Kidney tubule cell (primary cell): Measurements from ENCODE around the gene ATP1B4.

Source experiments
- DNase-seq: peaks from one replicate; pipeline ENCODE4 v3.0.0-alpha.2; 2018; ENCODE audit warnings: low spot score

The ATP1B4 gene

GRCh38 chrX:120377179-120377578 is 15.3 kb downstream of the ATP1B4 start:
- DNase-seq: no peak

- DNase-seq: no peak
These were observed 15.8 kb downstream of the ATP1B4 start for GRCh38 chrX:120377715-120378114.

- DNase-seq: no peak
These were observed 16.7 kb downstream of the ATP1B4 start for GRCh38 chrX:120378570-120378969.

GRCh38 chrX:120379937-120380681 is 18.2 kb downstream of the ATP1B4 start:
- DNase-seq: no peak

- peak; percentile 34 for DNase-seq
These were observed 18.8 kb downstream of the ATP1B4 start for GRCh38 chrX:120380699-120381098.

- DNase-seq: no peak
These were observed 39.4 kb downstream of the ATP1B4 start for GRCh38 chrX:120401301-120401700.

- no peak for DNase-seq
These were observed 40.5 kb downstream of the ATP1B4 start for GRCh38 chrX:120402369-120402768.

GRCh38 chrX:120406638-120407037 is 44.7 kb downstream of the ATP1B4 start:
- no peak for DNase-seq

GRCh38 chrX:120408168-120408567 is 46.3 kb downstream of the ATP1B4 start:
- no peak for DNase-seq

GRCh38 chrX:120419463-120419862 is 57.6 kb downstream of the ATP1B4 start:
- no peak for DNase-seq

- DNase-seq: no peak
These were observed 64.7 kb downstream of the ATP1B4 start for GRCh38 chrX:120426599-120426998.

GRCh38 chrX:120428309-120428708 is 66.4 kb downstream of the ATP1B4 start:
- no peak for DNase-seq

GRCh38 chrX:120429776-120430540 is 68.1 kb downstream of the ATP1B4 start:
- DNase-seq: peak; percentile 11
